Smooth muscle cell of the brain vasculature (primary cell): ENCODE measurements around the gene DHX38.

ENCODE experiments used
- DNase-seq: peaks from one replicate; pipeline ENCODE4 v3.0.0-alpha.2; 2012; ENCODE audit warnings: low read depth, low spot score

The DHX38 gene

DNA sequence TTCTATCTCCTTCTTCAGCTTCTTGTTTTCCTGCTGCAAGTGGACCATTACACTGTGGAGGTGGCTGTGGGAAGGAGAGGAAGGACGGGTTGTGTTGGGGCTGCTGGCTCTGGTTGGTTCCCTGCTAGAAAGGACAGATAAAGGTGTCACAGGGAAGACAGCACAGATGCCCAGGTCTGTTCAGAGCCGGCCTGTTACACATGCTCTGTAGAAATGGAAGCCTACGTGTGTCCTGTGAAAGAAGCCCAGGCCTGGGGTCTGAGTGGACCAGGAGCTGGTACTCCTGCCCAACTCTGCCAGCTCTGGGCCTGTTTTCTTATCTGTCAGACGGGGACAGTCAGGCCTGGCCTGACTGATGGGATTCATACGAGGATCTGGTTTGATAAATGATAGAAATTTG lies 26.4 kb downstream of the DHX38 start:
- no peak for DNase-seq

GRCh38 chr16:72122308-72122707 lies 28.7 kb downstream of the DHX38 start:
- no peak for DNase-seq

DNA sequence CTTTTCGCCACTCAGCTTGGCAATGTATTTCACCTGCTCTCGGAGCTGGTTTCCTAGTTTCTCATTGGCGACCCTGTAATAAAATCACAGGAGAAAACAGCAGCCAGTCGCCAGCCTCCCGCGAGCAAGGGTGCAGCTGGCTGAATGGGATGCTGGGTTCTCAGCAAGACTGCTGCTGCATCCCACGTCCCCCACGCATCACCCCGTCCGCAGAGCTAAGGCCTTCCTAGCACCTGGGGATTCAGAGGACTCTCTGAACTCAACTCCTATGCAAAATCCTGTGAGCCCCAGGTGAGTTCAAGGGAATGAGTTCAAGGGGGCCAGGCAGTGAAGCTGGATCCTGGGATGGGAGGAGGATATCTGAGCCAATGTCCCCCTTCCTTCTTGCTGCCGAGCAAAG lies 29.3 kb downstream of the DHX38 start:
- DNase-seq: no peak

GRCh38 chr16:72123426-72123825 lies 29.8 kb downstream of the DHX38 start:
- DNase-seq: no peak

- DNase-seq: no peak
Measured at GRCh38 chr16:72124148-72124547, 30.5 kb downstream of the DHX38 start.

DNA sequence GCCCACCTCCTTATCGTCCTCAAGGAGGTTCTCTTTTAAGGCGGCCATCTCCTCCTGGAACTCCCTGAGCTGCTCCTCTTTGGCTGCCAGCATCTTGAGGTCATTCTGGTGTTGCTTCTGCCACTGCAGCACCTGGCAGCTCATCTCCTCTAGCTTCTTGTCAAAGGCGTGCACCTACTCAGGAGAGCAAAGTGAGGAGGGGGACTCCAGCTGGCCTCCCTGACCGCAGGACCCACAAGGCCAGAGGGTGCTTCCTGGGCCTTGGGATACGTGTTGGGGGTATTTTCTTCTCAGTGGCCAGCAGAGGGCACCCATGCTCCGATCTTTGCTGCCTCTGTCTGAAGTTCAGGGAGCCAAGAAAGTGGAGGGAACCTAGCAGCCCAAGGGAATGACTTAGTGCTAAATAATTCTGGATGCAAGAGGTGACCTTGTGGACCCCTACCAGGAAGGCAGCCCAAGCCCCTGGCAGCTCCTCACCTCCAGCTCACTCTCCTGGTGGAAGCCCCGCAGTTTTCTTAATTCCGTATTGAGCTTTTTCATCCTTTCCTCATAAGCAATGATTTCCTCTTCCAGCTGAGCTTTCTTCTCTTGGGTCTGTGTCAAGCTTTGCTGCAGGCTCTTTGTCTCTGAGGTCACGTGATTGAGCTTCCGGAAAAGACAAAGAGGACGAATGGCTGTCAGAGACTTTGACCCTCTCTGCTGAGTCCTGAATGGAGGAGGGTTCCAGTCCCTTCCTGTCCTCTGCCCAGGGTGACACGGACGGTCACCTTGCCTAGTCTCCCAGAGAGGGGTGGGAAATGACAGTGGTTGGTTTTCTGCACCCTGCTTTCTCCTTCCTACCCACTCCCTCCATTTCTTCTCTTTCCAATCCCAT lies 31.4 kb downstream of the DHX38 start:
- DNase-seq: peak; percentile 57

DNA sequence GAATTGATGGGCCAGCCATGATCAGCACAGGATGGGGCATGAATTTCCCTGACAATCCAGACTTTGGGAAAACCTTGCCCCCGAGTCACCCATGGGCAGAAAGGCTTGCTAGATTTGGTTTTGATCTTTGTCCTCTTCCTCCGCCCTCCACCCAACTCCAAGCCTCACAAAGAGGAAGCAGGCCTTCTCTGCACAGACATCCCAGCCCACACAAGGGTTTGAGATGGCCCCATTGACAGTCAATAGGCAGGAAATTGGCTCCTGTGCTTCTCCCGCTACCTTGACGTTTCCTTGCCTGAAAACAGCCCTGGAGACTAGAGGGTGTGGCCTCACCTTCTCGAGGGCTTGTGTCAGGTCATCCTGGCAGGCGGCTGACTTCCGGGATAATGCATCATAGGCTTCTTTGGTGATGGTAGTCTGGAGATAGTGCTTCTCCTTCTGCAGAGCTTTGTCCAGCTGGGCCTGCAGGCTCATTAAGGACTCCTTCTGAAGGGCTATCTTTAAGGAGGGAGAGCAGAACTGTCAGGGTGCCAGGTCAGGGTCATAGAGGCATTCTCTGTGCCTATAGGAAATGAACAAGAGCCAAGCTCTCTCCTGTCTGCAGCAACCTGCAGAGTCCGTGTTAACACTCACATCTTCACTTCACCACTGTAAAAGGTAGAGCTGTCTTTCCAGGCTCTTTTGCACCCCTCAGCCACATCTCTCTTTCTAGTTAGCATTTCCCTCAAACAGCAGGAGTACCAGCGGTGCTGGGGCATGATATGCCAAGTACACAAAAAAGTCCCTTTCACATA lies 32.2 kb downstream of the DHX38 start:
- DNase-seq: no peak

DNA sequence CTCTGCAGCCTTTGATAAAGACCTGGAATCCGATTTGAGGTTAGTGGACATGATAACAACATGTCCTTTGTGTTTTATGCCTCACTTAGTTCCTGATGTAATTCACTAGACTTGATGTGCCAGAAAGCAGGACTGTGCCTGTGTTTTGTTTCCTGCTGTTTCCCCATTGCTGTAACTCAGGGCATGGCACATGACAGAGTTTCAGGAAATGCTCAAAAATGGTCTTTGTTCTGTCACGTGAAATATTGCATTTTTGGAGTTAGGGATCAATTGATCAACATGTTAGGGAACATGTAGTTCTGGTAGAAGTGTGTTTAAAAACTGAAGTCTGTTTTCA lies 32.8 kb downstream of the DHX38 start:
- no peak for DNase-seq

- no peak for DNase-seq
Measured at GRCh38 chr16:72128701-72129100, 35.1 kb downstream of the DHX38 start.

DNA sequence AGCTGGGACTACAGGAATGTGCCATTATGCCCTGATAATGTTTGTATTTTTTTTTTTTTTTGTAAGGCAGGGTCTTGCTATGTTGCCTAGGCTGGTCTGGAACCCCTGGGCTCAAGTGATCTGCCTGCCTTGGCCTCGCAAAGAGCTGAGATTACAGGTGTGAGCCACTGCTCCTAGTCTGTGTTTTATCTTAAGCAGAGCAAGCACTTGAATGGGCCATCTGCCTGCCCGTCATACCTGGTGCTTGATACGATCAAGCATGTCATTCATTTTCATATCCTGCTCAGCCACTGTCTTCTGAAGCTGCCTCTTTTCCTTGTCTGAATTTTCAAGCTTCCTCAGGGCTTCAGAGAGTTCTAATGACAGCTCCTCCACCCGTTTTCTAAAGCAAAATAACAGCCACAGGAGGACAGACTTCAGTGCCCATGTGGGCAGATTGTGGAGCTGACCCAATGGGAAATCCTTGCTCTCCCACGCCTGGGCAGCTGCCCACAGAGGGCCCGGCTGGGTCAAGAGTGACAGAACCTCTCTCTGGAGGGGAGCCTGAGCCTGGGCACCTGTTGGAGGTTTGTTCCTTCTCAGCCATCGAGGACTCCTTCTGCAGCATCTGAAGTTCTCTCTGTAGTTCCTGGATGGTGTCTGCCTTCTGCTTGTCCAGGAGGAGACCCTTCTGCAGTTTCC lies 36.5 kb downstream of the DHX38 start:
- no peak for DNase-seq

DNA sequence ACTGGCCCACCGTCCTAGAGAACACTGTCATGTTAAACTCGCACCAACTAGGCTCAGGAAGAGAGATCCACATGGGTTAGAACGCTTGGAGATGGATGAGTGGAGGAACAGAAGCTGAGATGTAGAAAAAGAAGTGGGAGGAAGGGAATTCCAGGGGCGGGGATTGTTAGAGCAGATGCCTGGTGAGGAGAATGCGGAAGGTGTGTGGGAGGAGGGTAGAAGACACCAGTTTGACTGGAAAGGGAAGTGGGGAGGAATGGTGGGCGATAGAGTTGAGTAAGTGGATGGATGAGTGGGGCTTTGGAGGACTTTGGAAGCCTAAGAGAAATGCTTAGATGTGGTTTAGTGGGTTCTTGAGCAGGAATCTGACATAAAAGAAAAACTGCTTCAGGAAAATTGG lies 37.4 kb downstream of the DHX38 start:
- no peak for DNase-seq

DNA sequence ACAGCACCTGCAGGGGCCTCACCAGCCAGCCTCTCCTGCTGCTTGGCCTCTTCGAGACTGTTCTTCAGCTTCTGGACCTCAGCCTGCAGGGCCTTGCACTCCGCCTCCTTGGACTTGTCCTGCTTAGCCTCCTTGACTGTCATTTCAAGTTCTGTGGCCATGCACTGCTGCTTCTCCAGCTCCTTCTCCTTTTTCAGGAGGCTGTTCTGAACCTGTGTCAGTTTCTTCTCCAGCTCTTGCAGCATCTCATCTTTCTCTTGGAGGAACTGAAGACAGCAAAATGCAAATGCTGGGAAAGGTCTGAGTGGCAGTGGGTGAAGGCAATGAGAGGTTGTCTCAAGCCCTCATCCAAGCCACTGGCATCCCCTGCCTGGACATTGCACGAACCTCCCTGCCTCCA lies 39.1 kb downstream of the DHX38 start:
- no peak for DNase-seq

DNA sequence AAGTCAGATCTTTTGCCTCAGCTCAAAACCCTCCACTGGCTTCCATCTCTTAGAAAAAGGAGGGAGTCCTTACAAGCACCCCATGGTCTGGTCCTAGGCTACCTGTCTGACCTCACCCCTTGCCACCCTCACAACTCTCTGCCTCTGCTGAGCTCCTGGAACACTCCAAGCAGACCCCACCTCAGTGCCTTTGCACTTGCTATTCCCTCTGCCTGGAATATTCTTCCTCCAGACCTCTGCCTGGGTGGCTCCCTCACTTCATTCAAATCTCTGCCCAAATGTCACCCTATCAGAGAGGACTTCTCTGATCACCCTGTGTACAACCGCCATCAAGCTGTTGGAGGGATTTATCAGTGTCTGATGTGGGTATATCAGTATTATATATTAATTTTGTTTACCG lies 40.9 kb downstream of the DHX38 start:
- DNase-seq: no peak

GRCh38 chr16:72137380-72138063 lies 43.9 kb downstream of the DHX38 start:
- DNase-seq: no peak

GRCh38 chr16:72138064-72138572 lies 44.5 kb downstream of the DHX38 start:
- DNase-seq: no peak

DNA sequence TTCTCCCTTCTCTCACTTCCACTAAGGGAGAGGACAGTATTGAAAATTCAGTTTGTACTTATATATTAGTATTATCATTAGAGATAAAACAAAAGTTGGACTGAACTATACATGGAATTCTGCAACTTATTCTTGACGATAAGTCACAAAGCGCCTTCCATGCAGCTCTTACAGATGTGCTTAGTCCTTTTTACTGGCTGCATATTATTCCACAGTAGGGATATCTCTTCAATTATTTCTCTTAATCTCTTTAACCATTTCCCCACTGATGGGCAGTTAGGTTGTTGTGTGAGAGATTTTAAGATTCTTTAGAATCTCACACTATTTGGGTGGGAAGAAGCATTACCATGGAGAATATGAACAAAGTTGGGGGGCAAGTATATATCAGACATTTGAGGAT lies 46.3 kb downstream of the DHX38 start:
- DNase-seq: no peak

DNA sequence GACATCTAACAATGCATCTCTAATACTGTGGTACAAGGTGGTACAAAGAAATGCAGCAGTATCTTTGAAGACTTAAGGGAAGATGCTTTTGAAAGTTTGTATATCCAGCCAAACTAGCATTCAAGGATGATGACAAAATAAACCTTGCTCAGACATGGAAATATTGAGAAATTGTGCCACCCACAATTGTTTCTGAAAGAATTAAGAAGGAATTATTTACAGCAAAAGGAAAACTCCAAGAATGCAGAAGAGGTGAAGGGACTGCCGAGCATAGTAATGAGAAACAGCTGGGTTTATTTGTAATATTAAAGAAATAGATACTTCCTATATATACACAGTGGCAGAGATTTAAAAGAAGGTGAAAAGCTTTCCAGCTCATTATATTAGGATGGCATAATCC lies 48.8 kb downstream of the DHX38 start:
- no peak for DNase-seq

DNA sequence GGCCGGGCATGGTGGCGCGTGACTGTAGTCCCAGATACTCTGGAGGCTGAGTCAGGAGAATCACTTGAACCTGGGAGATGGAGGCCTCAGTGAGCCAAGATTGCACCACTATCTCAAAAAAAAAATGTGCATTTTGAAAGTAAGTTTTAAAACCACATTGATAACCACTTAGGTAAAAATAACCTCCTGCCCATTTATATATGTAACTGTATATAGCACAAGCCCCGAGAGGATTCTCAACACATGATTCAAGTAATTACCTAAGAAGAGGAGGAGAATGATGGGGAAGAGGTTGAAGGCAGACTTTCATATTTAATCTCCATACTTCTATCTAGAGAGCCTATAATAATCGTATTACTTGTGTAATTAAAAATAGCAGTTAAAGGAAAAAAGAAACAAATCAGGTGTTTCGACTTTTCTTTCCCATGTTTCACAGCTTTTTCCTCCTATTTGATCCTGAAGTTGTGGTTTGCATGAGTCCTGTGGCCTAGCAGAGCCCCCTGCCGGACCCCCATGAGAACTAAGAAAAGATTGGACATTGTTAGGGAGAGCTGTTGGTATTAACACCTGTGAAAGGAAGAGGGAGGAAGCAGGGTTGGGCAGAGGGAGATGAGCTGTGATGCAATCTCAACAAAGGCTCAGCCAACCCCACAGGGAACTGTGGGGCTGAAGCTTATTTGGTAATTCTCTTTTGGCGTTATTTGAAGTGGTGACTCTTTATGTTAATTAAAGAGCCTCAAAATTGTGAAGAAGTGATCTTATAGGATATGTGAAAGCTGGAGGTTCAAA lies 56.2 kb downstream of the DHX38 start:
- no peak for DNase-seq

- no peak for DNase-seq
Measured at GRCh38 chr16:72159386-72159785, 65.7 kb downstream of the DHX38 start.

DNA sequence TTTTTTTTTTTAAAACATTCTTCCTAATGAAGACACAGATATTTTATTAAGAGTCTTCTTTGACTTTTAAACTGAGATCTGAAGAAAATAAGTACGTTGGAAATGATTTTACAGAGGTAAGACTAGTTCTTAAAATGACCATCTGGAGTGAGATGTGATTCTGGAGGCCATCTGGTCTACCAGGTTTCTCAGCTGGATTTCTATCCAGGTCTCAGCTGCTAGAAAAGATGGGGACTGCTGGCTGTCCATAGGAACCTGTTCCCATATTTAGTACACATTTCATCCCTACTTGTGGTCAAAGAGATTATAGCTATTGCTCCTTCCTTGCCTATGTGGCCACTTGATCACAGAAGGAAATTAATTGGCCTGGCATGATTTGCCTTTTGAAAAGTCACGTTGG lies 66.2 kb downstream of the DHX38 start:
- DNase-seq: no peak

DNA sequence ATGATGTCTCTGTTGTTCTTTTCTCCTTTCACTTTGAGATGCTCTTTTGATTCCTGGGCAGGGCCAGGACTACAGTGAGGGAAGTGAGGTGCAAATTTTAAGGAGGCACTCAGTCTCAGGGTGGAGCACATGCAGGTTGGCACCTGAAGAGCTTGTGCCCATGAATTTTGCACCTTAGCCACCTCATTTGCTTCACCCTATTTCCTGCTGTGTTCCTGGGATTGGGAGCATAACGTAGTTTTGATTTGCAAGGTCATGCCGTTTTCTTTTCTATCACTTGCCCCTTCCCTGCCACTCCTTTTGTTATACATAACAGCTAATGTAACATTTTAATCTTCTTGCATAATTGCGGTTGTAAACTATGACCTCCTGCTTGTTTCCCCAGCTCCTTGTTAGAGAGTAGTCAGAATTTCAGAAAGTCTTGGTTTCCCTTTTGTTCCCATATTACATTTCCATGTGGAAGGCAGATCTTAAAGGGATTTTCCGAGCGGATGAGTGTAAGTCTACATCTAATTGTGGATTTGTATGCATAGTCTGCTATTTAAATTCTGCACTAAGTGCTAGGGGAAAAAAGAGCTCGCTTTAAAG lies 68.6 kb downstream of the DHX38 start:
- no peak for DNase-seq
